ENCODE results near the gene RNF20.

The RNF20 gene

DNA sequence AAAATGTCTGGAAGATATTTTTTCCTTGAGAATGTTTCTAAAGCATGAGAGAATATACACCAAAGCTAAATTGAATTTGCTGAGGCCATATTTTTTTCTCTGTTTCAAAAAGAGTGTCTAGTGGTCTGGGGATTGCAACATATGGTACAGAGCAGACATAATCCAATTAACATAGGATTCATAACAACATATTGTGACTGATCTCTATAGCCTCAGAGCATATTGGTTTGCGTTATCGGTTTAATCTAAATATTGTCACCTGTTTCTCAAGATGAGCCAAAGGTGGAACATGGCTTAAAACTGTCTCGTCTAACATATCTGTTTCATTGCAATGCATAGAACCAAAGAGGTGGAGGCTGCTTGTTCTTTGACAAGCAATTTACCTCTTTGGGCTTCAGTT is 57.2 kb downstream of the RNF20 start:
- DNase-seq, result no peak
- no peak for TF ChIP-seq GATA1 (IDR thresholded peaks at IDR 0.05; ENCODE audit: low read depth, low read length)
- TF ChIP-seq POLR2A (IDR thresholded peaks at IDR 0.05; ENCODE audit: low read length), result no peak

DNA sequence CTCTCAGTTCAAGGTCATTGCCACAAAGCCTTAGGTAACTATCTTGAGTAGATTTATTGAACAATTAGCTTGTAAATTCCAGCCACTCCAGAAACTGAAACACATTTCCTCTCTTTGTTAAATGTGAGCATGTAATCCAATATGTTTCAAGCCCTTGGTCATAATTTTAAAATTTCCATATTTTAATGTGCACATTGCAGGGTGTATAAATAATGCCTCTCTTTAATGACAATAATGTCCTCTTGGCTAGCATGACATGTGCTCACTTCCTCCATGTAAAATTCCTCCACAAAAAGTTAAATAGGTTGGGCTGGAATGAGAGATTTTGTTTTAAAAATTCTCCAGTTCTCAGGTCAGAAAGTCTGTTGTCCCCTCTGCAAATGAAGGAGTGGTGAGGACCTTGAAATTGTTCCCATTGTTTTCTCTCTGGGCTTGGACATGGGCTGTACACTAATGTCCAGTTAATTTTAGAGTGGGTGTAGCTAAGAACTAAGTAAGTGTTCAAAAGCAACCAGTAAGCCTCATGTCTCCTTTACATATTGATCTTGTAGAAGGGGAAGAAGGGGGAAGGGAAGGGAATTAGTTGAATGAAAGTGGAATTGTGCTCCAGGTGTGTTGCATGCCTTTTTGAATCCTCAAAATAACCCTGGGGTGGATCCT is 58.3 kb downstream of the RNF20 start:
- TF ChIP-seq GATA1 (IDR thresholded peaks at IDR 0.05; ENCODE audit: low read depth, low read length) (no peak), POLR2A (IDR thresholded peaks at IDR 0.05; ENCODE audit: low read length) (no peak)
- no peak for DNase-seq

DNA sequence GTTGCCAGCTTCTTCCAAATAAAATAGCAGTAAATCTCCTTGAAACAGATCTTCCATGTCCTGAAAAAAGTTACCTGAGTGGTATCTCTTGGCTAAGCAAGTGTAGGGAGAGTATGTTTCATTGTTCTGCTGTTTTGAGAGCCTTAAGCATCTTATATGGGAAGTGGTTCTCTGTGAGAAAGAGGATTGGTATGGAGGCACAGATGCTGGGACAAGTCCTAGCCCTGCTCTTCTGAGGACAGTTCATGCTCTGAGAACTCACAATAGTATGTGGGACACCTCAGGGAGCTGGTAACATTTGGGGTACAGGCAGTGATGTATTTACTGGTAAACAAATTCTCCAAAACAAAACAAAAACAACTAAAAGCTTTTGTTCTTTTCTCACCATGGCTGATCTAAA is 59.1 kb downstream of the RNF20 start:
- no peak for DNase-seq
- TF ChIP-seq POLR2A (IDR thresholded peaks at IDR 0.05; ENCODE audit: low read length) (no peak), GATA1 (IDR thresholded peaks at IDR 0.05; ENCODE audit: low read depth, low read length) (no peak)

DNA sequence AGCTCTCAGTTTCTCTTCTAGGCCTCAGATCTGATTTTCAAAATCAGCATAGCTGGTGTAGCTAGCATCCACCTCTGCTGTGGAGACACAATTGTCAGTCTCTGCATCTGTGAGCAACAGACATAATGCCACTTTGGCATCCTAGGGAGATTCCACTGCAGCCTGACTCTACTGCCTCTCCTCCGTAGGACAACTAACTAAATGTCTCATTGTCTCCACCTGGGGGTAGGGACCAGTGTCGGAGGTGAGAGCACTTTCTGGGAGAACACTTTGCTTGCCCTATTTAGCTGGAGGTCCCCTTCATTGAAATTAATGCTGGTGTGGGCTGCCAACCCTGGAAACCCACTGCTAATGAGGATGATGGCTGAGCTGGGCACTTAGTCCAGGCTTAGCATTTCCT is 59.7 kb downstream of the RNF20 start:
- no peak for DNase-seq
- TF ChIP-seq GATA1 (IDR thresholded peaks at IDR 0.05; ENCODE audit: low read depth, low read length) (no peak), POLR2A (IDR thresholded peaks at IDR 0.05; ENCODE audit: low read length) (no peak)

DNA sequence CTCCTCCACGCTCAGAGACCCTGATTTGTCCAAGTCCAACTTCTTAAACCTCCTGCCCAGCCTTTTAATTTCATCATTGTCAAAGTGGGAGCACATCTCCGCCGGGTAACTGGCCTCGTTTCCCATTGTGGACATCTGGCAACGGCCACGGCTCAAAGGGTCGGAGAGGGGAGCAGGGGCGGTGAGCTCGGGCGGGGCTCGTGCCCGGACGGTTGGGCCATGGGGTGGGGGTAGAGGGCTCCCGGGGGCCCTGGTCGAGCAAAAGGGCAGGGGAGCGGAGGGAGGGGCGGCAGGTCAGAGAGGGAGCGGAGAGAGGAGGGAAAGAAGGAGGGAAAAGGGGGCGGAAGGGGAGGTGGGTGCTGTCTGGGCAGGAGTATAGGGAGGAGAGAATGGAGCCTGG is 61.1 kb downstream of the RNF20 start, which contains the start of gene PPP3R2:
PPP3R2 (minus strand) TSS at position 174 of the 400 bp plus-strand sequence; CDS start at position 126, 48 bp downstream.
- TF ChIP-seq GATA1 (IDR thresholded peaks at IDR 0.05; ENCODE audit: low read depth, low read length) (no peak), POLR2A (IDR thresholded peaks at IDR 0.05; ENCODE audit: low read length) (no peak)
- DNase-seq, result no peak

DNA sequence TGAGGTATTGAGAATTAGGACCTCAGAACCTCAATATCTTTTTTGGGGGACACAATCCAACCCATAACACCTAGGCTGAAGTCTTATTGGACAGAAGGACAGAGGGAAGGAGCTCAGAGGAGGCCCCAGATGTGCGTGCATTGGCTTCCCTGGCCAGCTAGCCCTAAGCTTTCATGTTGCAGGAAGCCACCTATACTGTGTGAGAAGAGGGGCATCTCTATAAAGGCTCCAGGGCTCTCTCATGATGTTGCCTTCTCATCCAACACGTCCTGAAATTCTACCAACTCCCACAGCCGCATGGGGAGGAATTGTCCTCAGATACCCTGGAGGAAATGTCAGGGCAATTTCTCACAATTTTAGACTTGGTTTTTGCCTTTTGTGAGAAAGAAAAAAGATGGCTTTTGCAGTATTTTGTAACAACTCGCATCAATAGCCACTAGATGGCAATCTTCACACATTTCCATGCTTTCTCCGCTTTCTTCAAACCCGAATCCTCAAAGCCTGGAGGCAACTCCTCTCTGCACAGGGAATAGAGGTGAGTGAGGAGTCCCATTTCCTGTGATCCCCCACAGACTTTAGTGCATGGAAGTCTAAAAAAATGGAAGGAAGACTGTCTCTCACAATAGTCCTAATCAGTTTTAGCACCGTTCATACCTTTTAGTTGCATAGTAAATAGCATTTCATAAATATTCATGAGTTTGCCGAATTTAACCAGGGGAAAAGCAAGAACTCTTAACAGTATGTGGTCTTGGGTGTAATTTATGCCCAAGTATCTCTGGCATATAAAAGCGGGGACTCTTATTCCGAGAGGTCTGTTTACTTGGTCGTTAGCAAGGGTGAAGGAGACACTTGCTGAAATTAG is 68.5 kb downstream of the RNF20 start:
- DNase-seq, result peak; percentile 56 to 67
- TF ChIP-seq GATA1 (IDR thresholded peaks at IDR 0.05; ENCODE audit: low read depth, low read length) (no peak), POLR2A (IDR thresholded peaks at IDR 0.05; ENCODE audit: low read length) (no peak)

DNA sequence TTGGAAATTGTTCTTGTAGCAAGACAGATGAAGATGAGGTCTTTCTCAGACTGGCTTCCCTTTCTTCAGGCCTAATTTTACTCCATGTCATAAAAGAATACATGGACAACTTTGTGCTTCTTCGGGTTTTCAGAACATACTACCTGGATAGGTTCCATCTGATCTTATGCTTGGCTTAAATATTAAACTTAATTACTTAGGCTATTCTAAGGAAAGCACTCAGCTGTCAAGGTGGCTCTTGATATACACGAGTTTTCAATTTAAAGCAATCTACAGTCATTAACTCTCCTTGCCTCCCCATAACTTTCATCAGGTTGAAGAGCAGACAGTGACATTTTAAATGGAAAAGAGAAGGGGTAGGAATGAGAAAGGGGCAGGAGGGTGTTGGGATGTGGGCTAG is 70.6 kb downstream of the RNF20 start:
- DNase-seq, result no peak

DNA sequence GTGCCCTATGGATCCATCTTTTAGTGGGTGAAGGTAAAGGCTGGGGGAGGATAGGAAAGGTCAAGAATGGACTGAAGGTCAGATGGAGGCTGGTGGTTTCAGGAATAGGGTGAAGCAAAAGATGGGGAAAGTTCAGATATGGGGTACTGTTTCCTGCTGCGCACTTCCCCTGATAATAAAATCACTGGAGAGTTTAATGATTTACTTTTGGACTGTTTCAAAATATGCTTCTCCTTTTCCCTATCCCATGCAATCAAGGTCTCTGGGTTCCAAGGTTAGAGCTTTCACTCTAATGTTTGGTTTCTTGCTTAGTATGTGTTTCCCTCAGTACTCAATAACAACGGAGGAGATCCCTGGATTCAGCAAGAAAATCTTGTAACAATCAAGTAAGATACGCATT is 71.9 kb downstream of the RNF20 start:
- no peak for DNase-seq
- TF ChIP-seq GATA1 (IDR thresholded peaks at IDR 0.05; ENCODE audit: low read depth, low read length) (no peak), POLR2A (IDR thresholded peaks at IDR 0.05; ENCODE audit: low read length) (no peak)

More for the DNA sequence above, 70.6 kb downstream of the RNF20 start:
- TF ChIP-seq GATA1 (IDR thresholded peaks at IDR 0.05; ENCODE audit: low read depth, low read length), result no peak
- no peak for TF ChIP-seq POLR2A (IDR thresholded peaks at IDR 0.05; ENCODE audit: low read length)

Data from erythroblast (primary cell).